HT1080 (cell line): ENCODE data around the gene DEUP1. TPM values are rescaled to one million over a fixed set of nuclear protein-coding genes. Genes with fewer than 3 reads are reported as not detected.

Experiments used
- DNase-seq: peaks from one replicate; pipeline ENCODE4 v3.0.0-alpha.2; 2015; ENCODE audit warnings: low read depth
- total RNA-seq: library from RNA; depleted of rRNA; stranded (reverse); fragments of >200 nt; shearing (Covaris generic); gene quantifications from 2 replicates; pipeline ENCODE4 v1.2.3, GENCODE V29; 2014; rRNA removed

DEUP1 gene
- total RNA-seq, 1 experiment from 2014 or later: not detected

GRCh38 chr11:93477684-93478234 lies 147.2 kb downstream of the DEUP1 start:
- no peak for DNase-seq

GRCh38 chr11:93478841-93479240 lies 148.3 kb downstream of the DEUP1 start:
- no peak for DNase-seq

GRCh38 chr11:93480256-93480655 lies 149.7 kb downstream of the DEUP1 start:
- no peak for DNase-seq

- no peak for DNase-seq
These were observed 150.2 kb downstream of the DEUP1 start for GRCh38 chr11:93480756-93481155.

- no peak for DNase-seq
These were observed 150.7 kb downstream of the DEUP1 start for GRCh38 chr11:93481279-93481678.

- DNase-seq: no peak
These were observed 151.2 kb downstream of the DEUP1 start for GRCh38 chr11:93481696-93482095.

GRCh38 chr11:93482556-93482955 lies 152.0 kb downstream of the DEUP1 start:
- DNase-seq: no peak

- no peak for DNase-seq
These were observed 154.2 kb downstream of the DEUP1 start for GRCh38 chr11:93484716-93485115.

GRCh38 chr11:93485983-93486382 lies 155.4 kb downstream of the DEUP1 start:
- DNase-seq: no peak

GRCh38 chr11:93487032-93487483 lies 156.5 kb downstream of the DEUP1 start:
- DNase-seq: no peak

Other genes with a start within 250 kb of the DEUP1 start
- 7.0 and 8.5 TPM in 2 replicates for gene SLC36A4, start 132.8 kb upstream of the DEUP1 start, total RNA-seq
- gene SMCO4, start 212.6 kb downstream of the DEUP1 start, total RNA-seq: 18.8 and 42.6 TPM in 2 replicates